Endothelial cell of umbilical vein (primary cell): ENCODE measurements around the gene PROCR.

Source experiments
- EZH2 ChIP-seq: IDR thresholded peaks from 2 replicates; pipeline ENCODE4 v1.6.1; 2012; ENCODE audit warnings: borderline replicate concordance, low read depth, mild to moderate bottlenecking, moderate library complexity, low read length, inconsistent platforms; ENCODE audit not compliant: severe bottlenecking
- JUN ChIP-seq: IDR thresholded peaks from 2 replicates; pipeline ENCODE4 v1.6.1; 2011; ENCODE audit warnings: borderline replicate concordance, low read depth; ENCODE audit not compliant: insufficient read length, insufficient read depth
- MYC ChIP-seq: IDR thresholded peaks from one replicate; pipeline ENCODE4 v1.6.1; 2011; ENCODE audit warnings: mild to moderate bottlenecking, low read depth, low read length
- POLR2A ChIP-seq: IDR thresholded peaks from 2 replicates; pipeline ENCODE4 v1.6.1; 2012; ENCODE audit warnings: low read depth, mild to moderate bottlenecking, control low read depth, low read length
- POLR2AphosphoS5 ChIP-seq: IDR thresholded peaks from 2 replicates; pipeline ENCODE4 v1.6.1; 2012; ENCODE audit warnings: low read depth, mild to moderate bottlenecking, control low read depth, low read length, moderate library complexity; ENCODE audit not compliant: insufficient read depth
- TF ChIP-seq, protein P1 (sequence below), 2 donors: IDR thresholded peaks; 1 replicate in 1 of 2; 2 replicates in 1 of 2; pipeline ENCODE4 v1.5.1; 2011; ENCODE audit warnings: low read length in 2 of 2, mild to moderate bottlenecking in 2 of 2, moderate library complexity in 2 of 2, control low read depth in 1 of 2, inconsistent platforms in 1 of 2, low read depth in 1 of 2; ENCODE audit not compliant: insufficient read depth in 1 of 2; ENCODE audit errors: extremely low read depth in 1 of 2
- TF ChIP-seq, protein P2 (sequence below): IDR thresholded peaks from 2 replicates; pipeline ENCODE4 v1.6.1; 2011; ENCODE audit not compliant: insufficient read depth, insufficient read length

DNA sequence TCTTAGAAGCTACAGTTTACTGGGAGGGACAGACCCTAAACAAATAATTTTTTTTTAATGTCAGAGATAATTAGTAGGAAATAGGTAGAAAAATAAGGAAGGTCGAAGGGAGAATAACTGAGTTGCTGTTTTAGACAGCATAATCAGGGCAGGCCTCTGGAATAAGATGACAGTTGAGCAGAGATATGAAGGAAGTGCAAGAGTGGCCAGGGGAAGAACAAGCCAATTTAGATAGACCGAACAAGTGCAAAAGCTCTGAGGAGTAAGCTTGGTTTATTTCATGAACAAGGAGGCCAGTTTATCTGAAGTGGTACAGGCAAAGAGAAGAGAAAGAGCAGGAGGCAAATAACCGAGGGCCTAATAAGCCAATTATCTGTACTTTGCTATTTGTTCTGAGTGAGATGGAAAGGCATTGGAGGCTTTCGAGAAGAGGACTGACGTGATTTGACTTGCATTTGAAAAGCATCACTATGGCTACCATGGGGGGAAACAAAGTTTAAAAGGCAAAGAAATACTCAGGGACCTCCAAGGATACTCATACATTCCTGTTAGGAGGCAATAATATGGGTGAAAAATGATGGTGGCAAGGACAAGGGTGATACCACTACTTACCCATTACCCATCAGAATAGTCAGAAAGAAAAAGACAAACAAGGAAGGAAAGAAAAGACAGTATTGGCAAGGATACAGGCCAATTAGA lies 19.7 kb downstream of the PROCR start:
- TF ChIP-seq, protein P1, sequence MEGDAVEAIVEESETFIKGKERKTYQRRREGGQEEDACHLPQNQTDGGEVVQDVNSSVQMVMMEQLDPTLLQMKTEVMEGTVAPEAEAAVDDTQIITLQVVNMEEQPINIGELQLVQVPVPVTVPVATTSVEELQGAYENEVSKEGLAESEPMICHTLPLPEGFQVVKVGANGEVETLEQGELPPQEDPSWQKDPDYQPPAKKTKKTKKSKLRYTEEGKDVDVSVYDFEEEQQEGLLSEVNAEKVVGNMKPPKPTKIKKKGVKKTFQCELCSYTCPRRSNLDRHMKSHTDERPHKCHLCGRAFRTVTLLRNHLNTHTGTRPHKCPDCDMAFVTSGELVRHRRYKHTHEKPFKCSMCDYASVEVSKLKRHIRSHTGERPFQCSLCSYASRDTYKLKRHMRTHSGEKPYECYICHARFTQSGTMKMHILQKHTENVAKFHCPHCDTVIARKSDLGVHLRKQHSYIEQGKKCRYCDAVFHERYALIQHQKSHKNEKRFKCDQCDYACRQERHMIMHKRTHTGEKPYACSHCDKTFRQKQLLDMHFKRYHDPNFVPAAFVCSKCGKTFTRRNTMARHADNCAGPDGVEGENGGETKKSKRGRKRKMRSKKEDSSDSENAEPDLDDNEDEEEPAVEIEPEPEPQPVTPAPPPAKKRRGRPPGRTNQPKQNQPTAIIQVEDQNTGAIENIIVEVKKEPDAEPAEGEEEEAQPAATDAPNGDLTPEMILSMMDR (IDR thresholded peaks at IDR 0.05; ENCODE audit: extremely low read depth in 1 of 2, insufficient read depth in 1 of 2, low read depth in 1 of 2, low read length in 2 of 2): no peak
- no peak for TF ChIP-seq EZH2
- no peak for TF ChIP-seq MYC
- TF ChIP-seq, protein P2, sequence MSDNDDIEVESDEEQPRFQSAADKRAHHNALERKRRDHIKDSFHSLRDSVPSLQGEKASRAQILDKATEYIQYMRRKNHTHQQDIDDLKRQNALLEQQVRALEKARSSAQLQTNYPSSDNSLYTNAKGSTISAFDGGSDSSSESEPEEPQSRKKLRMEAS: no peak
- no peak for TF ChIP-seq POLR2AphosphoS5
- TF ChIP-seq POLR2A: no peak
- no peak for TF ChIP-seq JUN
